Left lobe of liver (tissue), 1 donor: ENCODE data around the gene SLITRK4. TPM values are rescaled to one million over a fixed set of nuclear protein-coding genes. Genes with fewer than 3 reads are reported as not detected.

Source experiments
- total RNA-seq: library from RNA; stranded (reverse); gene quantifications from one replicate; pipeline ENCODE4 v1.2.1, GENCODE V29; 2021
- donor health status: DM: no; HTN: yes; CAD: no.

SLITRK4 gene
- total RNA-seq, 1 donor from 2014 or later = not detected

Other genes with a start within 250 kb of the SLITRK4 start
- gene SPANXN3, start 118.6 kb downstream of the SLITRK4 start, total RNA-seq = not detected
- gene SPANXN2, start 84.7 kb upstream of the SLITRK4 start, total RNA-seq = not detected
- not detected for gene UBE2NL, start 248.0 kb upstream of the SLITRK4 start, total RNA-seq